K562 (cell line): ENCODE data around the gene ZC3H10. TPM values are rescaled to one million over a fixed set of nuclear protein-coding genes. Genes with fewer than 3 reads are reported as not detected.
A peak's percentile ranks its signal among the peaks of the same experiment; 100 is the strongest.

ENCODE experiments used
- ATF3 ChIP-seq, 2 experiments: fragments of 450-650 bp in 1 of 2; sonication (generic) in 1 of 2; formaldehyde crosslinking in 1 of 2; IDR thresholded peaks in 1 of 2; conservative IDR thresholded peaks in 1 of 2; 2 replicates each; pipeline versions ENCODE4 v1.6.1 to v1.8.1; 2016 to 2023; ENCODE audit warnings: mild to moderate bottlenecking in 2 of 2, moderate library complexity in 2 of 2, inconsistent platforms in 1 of 2, missing genetic modification reagents in 1 of 2
- CBX8 ChIP-seq: fragments of 200-600 bp; sonication (generic); IDR thresholded peaks from 2 replicates; pipeline ENCODE4 v1.6.1; 2012; ENCODE audit warnings: borderline replicate concordance, mixed run types, low read depth, mild to moderate bottlenecking, moderate library complexity, mixed read lengths, low read length, control low read depth, inconsistent platforms; ENCODE audit not compliant: poor library complexity, severe bottlenecking; ENCODE audit errors: extremely low read depth
- CUX1 ChIP-seq: fragments of 200-800 bp; sonication (Bioruptor generic); IDR thresholded peaks from 2 replicates; pipeline ENCODE4 v1.6.1; 2016; ENCODE audit warnings: missing genetic modification characterization, missing compliant biosample characterization
- GTF2E2 ChIP-seq: fragments of 200-800 bp; sonication (Bioruptor generic); IDR thresholded peaks from 2 replicates; pipeline ENCODE4 v1.6.1; 2016; ENCODE audit warnings: missing genetic modification characterization, missing compliant biosample characterization
- MYNN ChIP-seq, 2 experiments: sonication (generic); formaldehyde crosslinking in 1 of 2; IDR thresholded peaks; 2 replicates each; pipeline versions ENCODE4 v1.5.0 to v1.6.1; 2016 to 2020; ENCODE audit warnings: antibody characterized with exemption in 1 of 2, missing genetic modification reagents in 1 of 2
- POLR2AphosphoS5 ChIP-seq: IDR thresholded peaks from 2 replicates; pipeline ENCODE4 v1.6.1; 2011; ENCODE audit warnings: mild to moderate bottlenecking, low read depth, low read length, moderate library complexity; ENCODE audit not compliant: control insufficient read depth, insufficient read depth
- POLR2G ChIP-seq: fragments of 200-400 bp; formaldehyde crosslinking; IDR thresholded peaks from 2 replicates; pipeline ENCODE4 v1.6.1; 2017; ENCODE audit warnings: low read depth, mild to moderate bottlenecking, antibody characterized with exemption, low read length, moderate library complexity
- STAT5A ChIP-seq: IDR thresholded peaks from 2 replicates; pipeline ENCODE4 v1.6.1; 2012; ENCODE audit warnings: low read length, inconsistent platforms, borderline replicate concordance
- TAL1 ChIP-seq: fragments of 450-650 bp; IDR thresholded peaks from 2 replicates; pipeline ENCODE4 v1.6.1; 2016; ENCODE audit warnings: mild to moderate bottlenecking
- TBL1XR1 ChIP-seq, 2 experiments: IDR thresholded peaks; 2 replicates each; pipeline ENCODE4 v1.6.1; 2012; ENCODE audit warnings: improper control_type of control experiment in 2 of 2, low read length in 2 of 2, mild to moderate bottlenecking in 1 of 2
- TCF3 ChIP-seq: sonication (generic); formaldehyde crosslinking; IDR thresholded peaks from 2 replicates; pipeline ENCODE4 v1.4.0; 2020; ENCODE audit warnings: mild to moderate bottlenecking, missing genetic modification reagents
- VEZF1 ChIP-seq: fragments of 200-800 bp; sonication (Bioruptor generic); IDR thresholded peaks from 2 replicates; pipeline ENCODE4 v1.6.1; 2017; ENCODE audit warnings: missing genetic modification characterization, missing compliant biosample characterization
- ZMIZ1 ChIP-seq, 2 experiments: fragments of 150-350 bp in 1 of 2; IDR thresholded peaks; 2 replicates each; pipeline ENCODE4 v1.6.1; 2012 to 2016; ENCODE audit warnings: low read depth in 2 of 2, low read length in 2 of 2, mild to moderate bottlenecking in 1 of 2, moderate library complexity in 1 of 2
- ZNF766 ChIP-seq: fragments of 200-800 bp; sonication (Bioruptor generic); conservative IDR thresholded peaks from 2 replicates; pipeline ENCODE4 v1.6.1; 2016; ENCODE audit warnings: missing genetic modification characterization, missing compliant biosample characterization
- polyA plus RNA-seq, 8 experiments: library from polyadenylated mRNA; depleted of rRNA in 4 of 8; stranded (reverse) in 5 of 8; unstranded in 3 of 8; fragments of >200 nt; fragmentation: Nextera tagmentation in 2 of 8; fragmentation: Illumina TruSeq in 1 of 8; extraction: Ambion mirVana in 2 of 8; extraction: Trizol in 1 of 8; gene quantifications; 2 replicates each; pipeline versions ENCODE4 v1.2.1 to v1.2.3, GENCODE V29; 2011 to 2014; ENCODE audit warnings: inconsistent platforms in 1 of 8, missing spikeins in 1 of 8
- total RNA-seq, 7 experiments: library from RNA; depleted of rRNA in 6 of 7; stranded (reverse); fragments of >200 nt in 6 of 7; fragmentation: Illumina TruSeq in 2 of 7; extraction: Trizol in 2 of 7; gene quantifications; 2 replicates each; pipeline versions ENCODE4 v1.2.1 to v1.2.3, GENCODE V29; 2011 to 2021; ENCODE audit warnings: low replicate concordance in 1 of 7

The ZC3H10 gene
- total and polyA plus RNA-seq, 9 of the 15 experiments (the other 6 are each of a cell fraction or from before 2014, with no cell fraction given), result 0.31 to 4.1 (median 1.6) TPM

- TF ChIP-seq CUX1 (no peak), POLR2G (peak; percentile 49; the same call in 1 of the 2 replicates), POLR2AphosphoS5 (peak; percentile 62; the same call in 1 of the 2 replicates), MYNN (IDR thresholded peaks at IDR 0.05) (0 out of 2 replicates have a peak, but pooled peaks have one; percentile 43), MYNN (CRISPR knock-in tag; IDR thresholded peaks at IDR 0.05) (no peak), TAL1 (peak; percentile 95), VEZF1 (CRISPR knock-in tag) (peak; percentile 49), ZNF766 (peak; percentile 84), GTF2E2 (tag) (peak; percentile 81), TCF3 (CRISPR knock-in tag) (peak; percentile 94), ZMIZ1 (IDR thresholded peaks at IDR 0.05; ENCODE audit: low read depth in 2 of 2, low read length in 2 of 2) (peak in 1 of 2 experiments; percentile 82; a peak in 1 of 4 replicates), STAT5A (peak; percentile 79), ATF3 (IDR thresholded peaks at IDR 0.05) (peak; percentile 86), ATF3 (CRISPR knock-in tag; conservative IDR thresholded peaks at IDR 0.05) (no peak), CBX8 (no peak), TBL1XR1 (IDR thresholded peaks at IDR 0.05; ENCODE audit: low read length in 2 of 2) (peak in 1 of 2 experiments; percentile 94; a peak in 2 of 4 replicates)
Observed at GRCh38 chr12:56126732-56127239, 8.7 kb downstream of the ZC3H10 start (continued).
